GF-D8 (cell line): Measurements from ENCODE around the gene ARHGAP24.
"Not testable (repeated sequence)": the region's sequence is repeated elsewhere in the genome, so short reads cannot be mapped to it uniquely, and the experiment has no call there.

Source experiments
- DNase-seq: peaks from one replicate; lab custom pipeline; 2025; lab: John Stamatoyannopoulos, UW

Gene ARHGAP24

GRCh38 chr4:85913931-85914694 is 439.2 kb downstream of the ARHGAP24 start:
- DNase-seq = no peak

- DNase-seq = not testable (repeated sequence)
Observed at GRCh38 chr4:85915570-85915969, 440.6 kb downstream of the ARHGAP24 start.

GRCh38 chr4:85919200-85919887 is 444.4 kb downstream of the ARHGAP24 start:
- no peak for DNase-seq

- DNase-seq = no peak
Observed at GRCh38 chr4:85925071-85925470, 450.1 kb downstream of the ARHGAP24 start.

GRCh38 chr4:85928775-85929591 is 454.0 kb downstream of the ARHGAP24 start:
- no peak for DNase-seq

- DNase-seq = no peak
Observed at GRCh38 chr4:85929961-85930665, 455.2 kb downstream of the ARHGAP24 start.

- no peak for DNase-seq
Observed at GRCh38 chr4:85932500-85933290, 457.7 kb downstream of the ARHGAP24 start.

GRCh38 chr4:85933291-85933640 is 458.3 kb downstream of the ARHGAP24 start:
- DNase-seq = no peak

- no peak for DNase-seq
Observed at GRCh38 chr4:85937507-85937906, 462.6 kb downstream of the ARHGAP24 start.

- DNase-seq = no peak
Observed at GRCh38 chr4:85938062-85938461, 463.1 kb downstream of the ARHGAP24 start.

GRCh38 chr4:85938902-85939301 is 464.0 kb downstream of the ARHGAP24 start:
- DNase-seq = no peak

GRCh38 chr4:85939595-85939994 is 464.6 kb downstream of the ARHGAP24 start:
- DNase-seq = no peak

GRCh38 chr4:85940151-85940550 is 465.2 kb downstream of the ARHGAP24 start:
- DNase-seq = no peak

- no peak for DNase-seq
Observed at GRCh38 chr4:85942107-85942506, 467.2 kb downstream of the ARHGAP24 start.

- DNase-seq = no peak
Observed at GRCh38 chr4:85946821-85947220, 471.9 kb downstream of the ARHGAP24 start.

- DNase-seq = no peak
Observed at GRCh38 chr4:85951099-85951498, 476.1 kb downstream of the ARHGAP24 start.

- DNase-seq = no peak
Observed at GRCh38 chr4:85952528-85952927, 477.6 kb downstream of the ARHGAP24 start.

- DNase-seq = no peak
Observed at GRCh38 chr4:85952972-85953650, 478.2 kb downstream of the ARHGAP24 start.

- no peak for DNase-seq
Observed at GRCh38 chr4:85953651-85954018, 478.7 kb downstream of the ARHGAP24 start.

- DNase-seq = no peak
Observed at GRCh38 chr4:85955620-85956292, 480.8 kb downstream of the ARHGAP24 start.
